Skeletal muscle tissue (tissue), 4 donors: Measurements from ENCODE around the gene SH2D4B. TPM values are rescaled to one million over a fixed set of nuclear protein-coding genes. Genes with fewer than 3 reads are reported as not detected.

Experiments used
- H3K27ac ChIP-seq: one replicate; pipeline ENCODE4 v1.7.0; 2013; ENCODE audit warnings: mild to moderate bottlenecking, low read depth, low read length, inconsistent platforms
- H3K27me3 ChIP-seq, 3 donors: one replicate each; pipeline ENCODE4 v1.7.0; 2013; ENCODE audit warnings: low read length in 3 of 3; ENCODE audit not compliant: control insufficient read depth in 3 of 3, insufficient read depth in 3 of 3
- H3K36me3 ChIP-seq, 3 donors: one replicate each; pipeline ENCODE4 v1.7.0; 2013; ENCODE audit warnings: low read length in 3 of 3; ENCODE audit not compliant: control insufficient read depth in 3 of 3, insufficient read depth in 3 of 3
- H3K4me1 ChIP-seq, 3 donors: one replicate each; pipeline ENCODE4 v1.7.0; 2013; ENCODE audit warnings: low read length in 3 of 3, mild to moderate bottlenecking in 3 of 3; ENCODE audit not compliant: control insufficient read depth in 3 of 3, insufficient read depth in 3 of 3
- H3K4me3 ChIP-seq, 3 donors: one replicate each; pipeline ENCODE4 v1.7.0; 2013; ENCODE audit warnings: low read length in 3 of 3
- H3K9ac ChIP-seq, 3 donors: one replicate each; pipeline ENCODE4 v1.7.0; 2013; ENCODE audit warnings: low read length in 3 of 3, mild to moderate bottlenecking in 3 of 3, moderate library complexity in 2 of 3, low read depth in 1 of 3
- H3K9me3 ChIP-seq, 3 donors: one replicate each; pipeline ENCODE4 v1.7.0; 2013; ENCODE audit warnings: low read length in 3 of 3; ENCODE audit not compliant: control insufficient read depth in 3 of 3
- total RNA-seq: library from RNA; depleted of rRNA; stranded (reverse); fragments of >200 nt; gene quantifications from one replicate; pipeline ENCODE4 v1.2.3, GENCODE V29; 2014
- donor health status: Osteomylitis.

The SH2D4B gene
- total RNA-seq, 1 donor from 2014 or later: under 0.01 TPM

GRCh38 chr10:80693565-80693964 lies 155.9 kb downstream of the SH2D4B start:
- Histone ChIP-seq H3K9me3 (no peaks in the 10 kb centered on the region), H3K4me3 (no peak overlapping the region), H3K27me3 (peaks cover 0 to 15% (median 6%) of the 10 kb centered on the region in 3 donors), H3K36me3 (no peaks in the 10 kb centered on the region), H3K27ac (no peak overlapping the region), H3K9ac (no peak overlapping the region), H3K4me1 (no peaks in the 10 kb centered on the region)

- H3K4me3 ChIP-seq: no peak overlapping the region
Measured at GRCh38 chr10:80694930-80695329, 157.2 kb downstream of the SH2D4B start.

More at GRCh38 chr10:80694930-80695329, 157.2 kb downstream of the SH2D4B start:
- Histone ChIP-seq H3K9ac (no peak overlapping the region), H3K27ac (no peak overlapping the region), H3K4me1 (peaks cover 0 to 3% (median 3%) of the 10 kb centered on the region in 3 donors), H3K9me3 (no peaks in the 10 kb centered on the region), H3K36me3 (no peaks in the 10 kb centered on the region), H3K27me3 (peaks cover 0 to 6% (median 6%) of the 10 kb centered on the region in 3 donors)

Other genes with a start within 250 kb of the SH2D4B start
- not detected for gene MAT1A, start 248.2 kb upstream of the SH2D4B start, total RNA-seq
- gene DYDC1, start 181.1 kb upstream of the SH2D4B start, total RNA-seq: not detected
- gene DYDC2, start 181.1 kb upstream of the SH2D4B start, total RNA-seq: not detected
- gene PRXL2A, start 129.4 kb upstream of the SH2D4B start, total RNA-seq: 19.3 TPM
- gene TSPAN14, start 83.6 kb upstream of the SH2D4B start, total RNA-seq: 6.3 TPM